GM12878 (cell line): ENCODE data around the gene ACTL6B. TPM values are rescaled to one million over a fixed set of nuclear protein-coding genes. Genes with fewer than 3 reads are reported as not detected.

Experiments used
- ATAC-seq: fragments of 200-7000 bp; cut with Tn5 transposase; 3 replicates; pipeline ENCODE4 v1.9.1; 2020; ENCODE audit warnings: mild to moderate bottlenecking, moderate library complexity
- BruUV-seq: library from RNA; stranded (reverse); fragments of 400-500 nt; replicated peaks from 2 replicates; lab custom pipeline; 2021; lab: Mats Ljungman, UMichigan
- CTCF ChIA-PET: fragments of 300-600 bp; sonication (Branson Sonifier 250); formaldehyde crosslinking; extraction: SDS; loops from one replicate; lab custom pipeline; 2021; ENCODE audit warnings: inconsistent platforms; lab: Yijun Ruan, JAX
- POLR2A ChIA-PET: fragments of 350-600 bp; formaldehyde crosslinking; extraction: SDS; loops from one replicate; lab custom pipeline; 2021; ENCODE audit warnings: inconsistent platforms; lab: Charles Lee
- RAD21 ChIA-PET: fragments of 300-600 bp; sonication (Branson Sonifier 250); formaldehyde crosslinking; loops from one replicate; lab custom pipeline; 2023; ENCODE audit warnings: antibody characterized with exemption; ENCODE audit not compliant: unreplicated experiment; lab: Charles Lee
- SMC1A ChIA-PET: fragments of 300-600 bp; sonication (Branson Sonifier 250); formaldehyde crosslinking; loops from one replicate; lab custom pipeline; 2023; ENCODE audit not compliant: unreplicated experiment, uncharacterized antibody; lab: Charles Lee
- DNase-seq: peaks from one replicate; pipeline ENCODE4 v3.0.0-alpha.2; 2011; ENCODE audit warnings: low read depth, low spot score
- FAIRE-seq: peaks from 3 replicates; lab custom pipeline; 2011; peaks lifted over from hg19 to GRCh38; lab: Jason Lieb, UNC
- H2AFZ ChIP-seq: 2 replicates; pipeline ENCODE4 v1.6.0; 2011; ENCODE audit warnings: low read depth, low read length, control low read depth; ENCODE audit not compliant: control insufficient read depth
- H3K27ac ChIP-seq: 2 replicates; pipeline ENCODE4 v1.5.1; 2011; ENCODE audit warnings: control low read depth; ENCODE audit not compliant: control insufficient read depth, insufficient read depth
- H3K27me3 ChIP-seq, 2 experiments: replicated peaks in 1 of 2; 2 replicates each; pipeline versions ENCODE4 v1.6.0 to v1.6.1; 2011; ENCODE audit warnings: low read length in 1 of 2; ENCODE audit not compliant: control insufficient read depth in 2 of 2, insufficient read depth in 2 of 2
- H3K36me3 ChIP-seq, 2 experiments: 2 replicates each; pipeline ENCODE4 v1.5.1; 2011; ENCODE audit warnings: low read length in 1 of 2; ENCODE audit not compliant: control insufficient read depth in 2 of 2, insufficient read depth in 2 of 2
- H3K4me1 ChIP-seq: 2 replicates; pipeline ENCODE4 v1.6.1; 2011; ENCODE audit warnings: mild to moderate bottlenecking, low read length, moderate library complexity, mixed read lengths; ENCODE audit not compliant: control insufficient read depth, insufficient read depth
- H3K4me2 ChIP-seq: 2 replicates; pipeline ENCODE4 v1.6.0; 2011; ENCODE audit warnings: control low read depth; ENCODE audit not compliant: control insufficient read depth, insufficient read depth
- H3K4me3 ChIP-seq: fragments of 200-600 bp; sonication (generic); 2 replicates; pipeline ENCODE4 v1.5.1; 2016
- H3K79me2 ChIP-seq: 2 replicates; pipeline ENCODE4 v1.6.0; 2011; ENCODE audit warnings: low read length; ENCODE audit not compliant: control insufficient read depth, insufficient read depth
- H3K9ac ChIP-seq: 2 replicates; pipeline ENCODE4 v1.8.0; 2011; ENCODE audit warnings: low read length, control low read depth, mixed read lengths; ENCODE audit not compliant: control insufficient read depth, insufficient read depth
- H3K9me3 ChIP-seq: replicated peaks from 3 replicates; pipeline ENCODE4 v1.5.1; 2011; ENCODE audit warnings: mild to moderate bottlenecking, low read length; ENCODE audit not compliant: control insufficient read depth, insufficient read depth
- H4K20me1 ChIP-seq: 2 replicates; pipeline ENCODE4 v1.6.0; 2011; ENCODE audit not compliant: control insufficient read depth, insufficient read depth
- CUX1 ChIP-seq: IDR thresholded peaks from 2 replicates; pipeline ENCODE4 v1.6.1; 2012; ENCODE audit warnings: improper control_type of control experiment, low read depth, low read length; ENCODE audit not compliant: insufficient replicate concordance
- PAX8 ChIP-seq: fragments of 450-650 bp; IDR thresholded peaks from 2 replicates; pipeline ENCODE4 v1.6.1; 2017; ENCODE audit warnings: mild to moderate bottlenecking, moderate library complexity
- POLR2A ChIP-seq: IDR thresholded peaks from 2 replicates; pipeline ENCODE4 v1.6.1; 2011; ENCODE audit warnings: low read depth, mild to moderate bottlenecking, low read length
- WGBS: methylation state at CpG from one replicate; pipeline ENCODE4 v1.1.6; 2016; ENCODE audit warnings: low lambda C conversion rate; ENCODE audit not compliant: insufficient replicate concordance, insufficient coverage; ENCODE audit errors: missing lambda C conversion rate; 5-methylcytosine and 5-hydroxymethylcytosine counted together
- in situ Hi-C: fragments of 300-500 bp; cut with MboI; formaldehyde crosslinking; loops from 9 replicates; pipeline ENCODE4 v1.14.3; 2018; ENCODE audit warnings: mixed read lengths
- intact Hi-C: fragments of 100-400 bp; cut with micrococcal nuclease; formaldehyde crosslinking; loops from one replicate; pipeline ENCODE4 v1.14.2; 2022; ENCODE audit not compliant: unreplicated experiment
- polyA plus RNA-seq, 11 experiments: library from polyadenylated mRNA; depleted of rRNA in 4 of 11; unstranded in 6 of 11; stranded (reverse) in 5 of 11; fragments of >200 nt; fragmentation: Nextera tagmentation in 4 of 11; fragmentation: Illumina TruSeq in 1 of 11; extraction: Ambion mirVana in 4 of 11; extraction: Trizol in 1 of 11; gene quantifications; 1 replicate in 1 of 11; 2 replicates in 10 of 11; pipeline versions ENCODE4 v1.2.1 to v1.2.3, GENCODE V29; 2011 to 2016; ENCODE audit warnings: inconsistent platforms in 2 of 11, missing spikeins in 2 of 11, low read depth in 1 of 11
- total RNA-seq, 4 experiments: library from RNA; depleted of rRNA in 3 of 4; stranded (reverse); fragments of >200 nt in 3 of 4; fragmentation: Illumina TruSeq in 1 of 4; extraction: Trizol in 1 of 4; gene quantifications; 2 replicates each; pipeline versions ENCODE4 v1.2.1 to v1.2.3, GENCODE V29; 2013 to 2021

ACTL6B gene
- total and polyA plus RNA-seq, 10 of the 15 experiments (the other 5 are each of a cell fraction or from before 2014, with no cell fraction given), result not detected

- Histone ChIP-seq H2AFZ (no peak overlapping the region), H3K79me2 (no peaks in the 10 kb centered on the region), H3K4me1 (no peaks in the 10 kb centered on the region), H3K27me3 (no peaks in the 10 kb centered on the region), H3K4me2 (no peak overlapping the region), H3K4me3 (no peak overlapping the region), H3K27ac (no peak overlapping the region), H4K20me1 (no peaks in the 10 kb centered on the region), H3K36me3 (peaks cover 0 to 52% of the 10 kb centered on the region in 2 experiments; a peak in 3 of 4 replicates), H3K9me3 (no peaks in the 10 kb centered on the region), H3K9ac (no peak overlapping the region)
- FAIRE-seq (no peak), ATAC-seq (no peak), DNase-seq (no peak)
- 0 out of 2 replicates have a peak, but pooled peaks have one; percentile 14 for TF ChIP-seq POLR2A
- no peak for TF ChIP-seq PAX8
- no peak for TF ChIP-seq CUX1
- SMC1A ChIA-PET, result no interaction called here
- RAD21 ChIA-PET, result no interaction called here
- BruUV-seq, result no TSS peak
- intact Hi-C loops, result no loop called here
- in situ Hi-C loops, result loop anchor here (25.0 kb wide), 1 partner anchor 221 kb away; the partner anchor contains the start of gene SPACDR
- WGBS, result 88% methylated on average over 28 of the region's 28 CpGs
- POLR2A ChIA-PET, result no interaction called here
- CTCF ChIA-PET, result interaction anchor here (0.6 to 1.9 kb wide), 3 partner anchors 8 to 201 kb away, joined by 3 to 5 read pairs (median 3); partner anchors contain the start of gene POP7
Observed at GRCh38 chr7:100682991-100683658, 26.9 kb upstream of the ACTL6B start.
